GM23248 (cell line): Measurements from ENCODE around the gene RPL13. TPM values are rescaled to one million over a fixed set of nuclear protein-coding genes. Genes with fewer than 3 reads are reported as not detected.

Source experiments
- DNase-seq: peaks from one replicate; pipeline ENCODE4 v3.0.0-alpha.2; 2015
- H2AFZ ChIP-seq: fragments of 200-600 bp; sonication (generic); 2 replicates; pipeline ENCODE4 v1.6.1; 2016; ENCODE audit warnings: antibody characterized with exemption
- H3F3A ChIP-seq: fragments of 200-600 bp; sonication (generic); 2 replicates; pipeline ENCODE4 v1.6.1; 2016; ENCODE audit warnings: mild to moderate bottlenecking, antibody characterized with exemption, mixed run types; ENCODE audit not compliant: insufficient read depth
- H3K27ac ChIP-seq: fragments of 200-600 bp; sonication (generic); 2 replicates; pipeline ENCODE4 v1.5.1; 2016; ENCODE audit warnings: mild to moderate bottlenecking
- H3K27me3 ChIP-seq: fragments of 200-600 bp; sonication (generic); replicated peaks from 2 replicates; pipeline ENCODE4 v1.6.1; 2016; ENCODE audit warnings: mild to moderate bottlenecking; ENCODE audit not compliant: insufficient read depth
- H3K36me3 ChIP-seq: fragments of 200-600 bp; sonication (generic); 2 replicates; pipeline ENCODE4 v1.6.1; 2016; ENCODE audit warnings: low read depth, mild to moderate bottlenecking
- H3K4me1 ChIP-seq: fragments of 200-600 bp; sonication (generic); 2 replicates; pipeline ENCODE4 v1.6.1; 2016; ENCODE audit warnings: mild to moderate bottlenecking; ENCODE audit not compliant: insufficient read depth
- H3K4me2 ChIP-seq: fragments of 200-600 bp; sonication (generic); one replicate; pipeline ENCODE4 v1.6.1; 2016; ENCODE audit warnings: mild to moderate bottlenecking; ENCODE audit not compliant: unreplicated experiment
- H3K4me3 ChIP-seq: fragments of 200-600 bp; sonication (generic); 2 replicates; pipeline ENCODE4 v1.5.1; 2016; ENCODE audit warnings: mild to moderate bottlenecking
- H3K79me2 ChIP-seq: fragments of 200-600 bp; sonication (generic); 2 replicates; pipeline ENCODE4 v1.6.1; 2016; ENCODE audit warnings: mild to moderate bottlenecking; ENCODE audit not compliant: insufficient read depth
- H3K9ac ChIP-seq: fragments of 200-600 bp; sonication (generic); 2 replicates; pipeline ENCODE4 v1.6.1; 2016; ENCODE audit warnings: mild to moderate bottlenecking
- H3K9me2 ChIP-seq: fragments of 200-600 bp; sonication (generic); 2 replicates; pipeline ENCODE4 v1.6.1; 2016; ENCODE audit warnings: mixed run types, mild to moderate bottlenecking, moderate library complexity; ENCODE audit not compliant: insufficient read depth
- H3K9me3 ChIP-seq: fragments of 200-600 bp; sonication (generic); one replicate; pipeline ENCODE4 v1.6.1; 2017; ENCODE audit warnings: low read depth
- H4K20me1 ChIP-seq: fragments of 200-600 bp; sonication (generic); 2 replicates; pipeline ENCODE4 v1.6.0; 2016; ENCODE audit not compliant: insufficient read depth
- EZH2 ChIP-seq: fragments of 200-600 bp; sonication (generic); IDR thresholded peaks from 2 replicates; pipeline ENCODE4 v1.6.1; 2018; ENCODE audit warnings: antibody characterized with exemption, mild to moderate bottlenecking; ENCODE audit not compliant: insufficient read depth, poor library complexity, severe bottlenecking
- EZH2phosphoT487 ChIP-seq: fragments of 200-600 bp; sonication (generic); IDR thresholded peaks from 2 replicates; pipeline ENCODE4 v1.6.1; 2018; ENCODE audit warnings: antibody characterized with exemption, moderate library complexity, mild to moderate bottlenecking, low read depth; ENCODE audit not compliant: insufficient read depth
- WGBS, 2 experiments: methylation state at CpG; one replicate each; pipeline ENCODE4 v1.1.6; 2015 to 2017; ENCODE audit warnings: low lambda C conversion rate in 2 of 2, low coverage in 1 of 2; ENCODE audit errors: missing lambda C conversion rate in 2 of 2; 5-methylcytosine and 5-hydroxymethylcytosine counted together
- in situ Hi-C: fragments of 300-500 bp; cut with MboI; formaldehyde crosslinking; loops from 2 replicates; pipeline ENCODE4 v1.15.0; 2020
- polyA plus RNA-seq: library from polyadenylated mRNA; unstranded; fragments of >200 nt; fragmentation: Nextera tagmentation; extraction: Ambion mirVana; gene quantifications from 2 replicates; pipeline ENCODE4 v1.2.1, GENCODE V29; 2016
- total RNA-seq: library from RNA; depleted of rRNA; stranded (reverse); fragments of >200 nt; shearing (Covaris generic); gene quantifications from 2 replicates; pipeline ENCODE4 v1.2.3, GENCODE V29; 2014

The RPL13 gene
- total and polyA plus RNA-seq, 2 experiments from 2014 or later: 1,418 to 3,580 TPM

DNA sequence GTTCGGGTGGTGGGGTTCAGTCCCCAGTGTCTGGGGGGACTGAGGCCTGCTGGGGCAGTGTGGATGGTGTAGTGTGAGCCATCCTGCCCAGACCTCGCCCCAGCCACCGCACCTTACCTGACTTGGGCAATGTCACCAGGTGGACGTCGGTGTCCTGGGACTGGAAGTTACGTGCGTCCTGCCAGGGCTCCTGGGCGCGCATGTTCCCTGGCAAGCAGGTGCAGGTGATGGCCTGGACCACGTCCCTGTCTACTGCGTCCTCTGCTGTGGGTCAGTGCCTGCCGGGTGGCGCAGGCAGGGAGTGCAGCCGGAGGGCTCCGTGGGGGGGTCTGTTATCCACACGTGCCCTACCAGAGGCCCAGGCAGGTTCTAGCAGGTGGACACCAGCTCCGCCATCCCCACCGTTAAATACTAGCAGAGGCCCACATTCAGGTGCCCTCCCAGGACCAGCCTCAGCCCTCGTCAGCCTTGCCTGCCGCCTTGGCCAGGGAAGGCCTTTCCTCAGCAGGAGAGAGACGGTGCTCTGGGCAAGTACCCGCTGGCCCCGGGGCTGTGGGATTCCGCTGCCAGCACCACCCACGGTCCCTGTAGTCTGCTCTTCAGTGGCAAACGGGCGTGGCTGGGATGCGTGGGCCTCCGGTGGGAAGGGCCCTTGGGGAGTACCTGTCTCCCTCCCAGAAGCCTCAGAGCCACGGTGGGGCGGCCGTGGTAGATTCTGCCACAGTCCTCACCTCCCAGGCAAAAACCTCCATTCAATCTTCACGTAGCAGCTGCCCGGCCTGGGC is 44.9 kb downstream of the RPL13 start:
- Histone ChIP-seq H3K4me3 (no peak overlapping the region), H3K27me3 (no peaks in the 10 kb centered on the region), H2AFZ (no peak overlapping the region)

GRCh38 chr16:89606006-89606405 is 45.5 kb downstream of the RPL13 start:
- no peaks in the 10 kb centered on the region for H3K79me2 ChIP-seq
- no peak overlapping the region for H3K4me2 ChIP-seq
- H4K20me1 ChIP-seq: no peaks in the 10 kb centered on the region
- no peak overlapping the region for H3K4me3 ChIP-seq
- H2AFZ ChIP-seq: no peak overlapping the region
- H3K4me1 ChIP-seq: peaks cover 14% of the 10 kb centered on the region
- no peaks in the 10 kb centered on the region for H3K9me3 ChIP-seq
- H3K9me2 ChIP-seq: no peaks in the 10 kb centered on the region
- no peaks in the 10 kb centered on the region for H3K36me3 ChIP-seq
- in situ Hi-C loops: no loop called here
- WGBS, 2 experiments: 89 to 92% methylated on average over 9 of the region's 9 CpGs
- no peaks in the 10 kb centered on the region for H3K27me3 ChIP-seq
- H3K9ac ChIP-seq: no peak overlapping the region
- H3K27ac ChIP-seq: no peak overlapping the region
- peaks cover 4% of the 10 kb centered on the region; the same call in 1 of the 2 replicates for H3F3A ChIP-seq
- TF ChIP-seq EZH2 (no peak), EZH2phosphoT487 (no peak)
- DNase-seq: no peak

More for the DNA sequence above, 44.9 kb downstream of the RPL13 start:
- TF ChIP-seq EZH2 (no peak), EZH2phosphoT487 (no peak)
- H3K36me3 ChIP-seq: no peaks in the 10 kb centered on the region
- H3K9ac ChIP-seq: no peak overlapping the region
- DNase-seq: no peak
- no peak overlapping the region for H3K27ac ChIP-seq
- no peaks in the 10 kb centered on the region for H3K9me2 ChIP-seq
- 64 to 65% methylated on average over 30 to 33 of the region's 34 CpGs for WGBS, 2 experiments
- no peaks in the 10 kb centered on the region for H3K9me3 ChIP-seq
- H3F3A ChIP-seq: peaks cover 4% of the 10 kb centered on the region; the same call in 1 of the 2 replicates
- H3K79me2 ChIP-seq: no peaks in the 10 kb centered on the region
- peaks cover 14% of the 10 kb centered on the region for H3K4me1 ChIP-seq
- in situ Hi-C loops: no loop called here
- H3K4me2 ChIP-seq: no peak overlapping the region
- H4K20me1 ChIP-seq: no peaks in the 10 kb centered on the region

DNA sequence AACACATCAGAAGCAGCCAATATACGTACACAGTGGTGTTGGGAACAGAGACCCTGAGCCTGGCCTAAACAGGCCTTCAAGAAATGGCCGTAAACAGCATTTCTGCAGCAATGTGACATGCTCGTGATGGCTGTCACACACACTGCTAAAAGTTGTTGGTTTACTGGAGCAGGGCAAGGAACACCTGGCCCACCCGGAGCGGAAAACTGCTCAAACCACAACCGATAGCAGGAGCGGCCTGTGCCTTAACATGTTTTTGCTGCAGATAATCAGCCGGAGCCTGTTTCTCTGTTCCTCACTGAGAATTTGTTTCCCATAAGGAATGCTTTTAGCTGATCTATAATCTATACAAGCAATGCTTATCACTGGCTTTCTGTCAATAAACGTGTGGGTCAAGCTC is 47.0 kb downstream of the RPL13 start:
- no peak for TF ChIP-seq EZH2phosphoT487
- TF ChIP-seq EZH2: no peak
- Histone ChIP-seq H3K9me3 (no peaks in the 10 kb centered on the region), H4K20me1 (no peaks in the 10 kb centered on the region), H3K27me3 (no peaks in the 10 kb centered on the region), H3F3A (peaks cover 4% of the 10 kb centered on the region; the same call in 1 of the 2 replicates), H3K4me2 (no peak overlapping the region), H3K9ac (no peak overlapping the region), H2AFZ (no peak overlapping the region), H3K9me2 (no peaks in the 10 kb centered on the region), H3K27ac (no peak overlapping the region), H3K36me3 (no peaks in the 10 kb centered on the region), H3K4me3 (no peak overlapping the region), H3K4me1 (peaks cover 6% of the 10 kb centered on the region; the same call in 1 of the 2 replicates), H3K79me2 (no peaks in the 10 kb centered on the region)
- in situ Hi-C loops: no loop called here
- DNase-seq: no peak
- WGBS, 2 experiments: 89 to 90% methylated on average over 9 of the region's 9 CpGs

DNA sequence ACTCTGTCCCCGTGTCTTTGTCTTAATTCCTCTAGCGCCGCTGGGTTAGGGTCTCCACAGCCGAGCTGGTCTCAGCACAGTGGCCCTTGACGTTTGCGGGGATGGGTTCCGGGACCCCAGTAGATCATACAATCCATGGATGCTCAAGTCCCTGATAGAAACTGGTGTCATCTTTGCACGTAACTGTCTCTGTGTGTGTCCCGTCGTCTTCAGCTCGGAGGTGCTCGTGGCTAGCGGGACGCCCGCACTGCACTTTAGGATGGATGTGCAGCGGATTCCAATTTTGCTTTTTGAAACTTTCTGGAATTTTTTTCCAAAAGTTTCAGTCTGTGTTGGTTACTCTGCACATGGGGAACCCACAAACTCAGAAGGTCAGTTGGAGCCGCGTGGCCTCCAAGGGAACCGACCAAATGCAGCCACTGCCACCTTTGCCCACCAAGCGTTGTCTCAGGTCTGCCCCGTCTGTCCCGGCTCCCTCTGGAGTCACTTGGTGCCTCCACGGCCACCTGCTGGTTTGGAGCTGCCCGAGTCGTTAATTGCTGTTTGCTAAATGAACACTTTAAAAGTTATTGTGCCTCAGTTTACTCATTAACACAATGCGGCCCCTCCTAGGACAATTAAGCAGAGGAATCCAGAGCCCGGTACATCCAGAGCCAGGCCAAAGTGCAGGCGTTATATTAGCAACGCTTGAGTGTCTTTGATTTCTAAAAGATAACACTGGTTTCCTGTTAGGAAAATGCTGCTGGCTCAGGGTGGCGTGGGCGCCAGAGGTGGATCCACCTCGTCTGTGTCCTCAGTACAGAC is 47.7 kb downstream of the RPL13 start:
- DNase-seq: no peak
- 77 to 79% methylated on average over 32 of the region's 32 CpGs for WGBS, 2 experiments
- Histone ChIP-seq H3K27me3 (no peaks in the 10 kb centered on the region), H3K4me3 (no peak overlapping the region), H3K4me2 (no peak overlapping the region), H3K9me3 (no peaks in the 10 kb centered on the region), H3K36me3 (no peaks in the 10 kb centered on the region), H4K20me1 (no peaks in the 10 kb centered on the region), H3K27ac (no peak overlapping the region), H3K4me1 (no peaks in the 10 kb centered on the region), H3F3A (peaks cover under 1% of the 10 kb centered on the region; the same call in 1 of the 2 replicates), H3K9me2 (no peaks in the 10 kb centered on the region), H2AFZ (no peak overlapping the region), H3K79me2 (no peaks in the 10 kb centered on the region), H3K9ac (no peak overlapping the region)
- in situ Hi-C loops: no loop called here
- no peak for TF ChIP-seq EZH2
- no peak for TF ChIP-seq EZH2phosphoT487
